ENCODE data around the gene TRIM28. TPM values are rescaled to one million over a fixed set of nuclear protein-coding genes. Genes with fewer than 3 reads are reported as not detected.
A peak's percentile ranks its signal among the peaks of the same experiment; 100 is the strongest.

TRIM28 gene
- total RNA-seq, 1 experiment from 2014 or later: 1,221 TPM

DNA sequence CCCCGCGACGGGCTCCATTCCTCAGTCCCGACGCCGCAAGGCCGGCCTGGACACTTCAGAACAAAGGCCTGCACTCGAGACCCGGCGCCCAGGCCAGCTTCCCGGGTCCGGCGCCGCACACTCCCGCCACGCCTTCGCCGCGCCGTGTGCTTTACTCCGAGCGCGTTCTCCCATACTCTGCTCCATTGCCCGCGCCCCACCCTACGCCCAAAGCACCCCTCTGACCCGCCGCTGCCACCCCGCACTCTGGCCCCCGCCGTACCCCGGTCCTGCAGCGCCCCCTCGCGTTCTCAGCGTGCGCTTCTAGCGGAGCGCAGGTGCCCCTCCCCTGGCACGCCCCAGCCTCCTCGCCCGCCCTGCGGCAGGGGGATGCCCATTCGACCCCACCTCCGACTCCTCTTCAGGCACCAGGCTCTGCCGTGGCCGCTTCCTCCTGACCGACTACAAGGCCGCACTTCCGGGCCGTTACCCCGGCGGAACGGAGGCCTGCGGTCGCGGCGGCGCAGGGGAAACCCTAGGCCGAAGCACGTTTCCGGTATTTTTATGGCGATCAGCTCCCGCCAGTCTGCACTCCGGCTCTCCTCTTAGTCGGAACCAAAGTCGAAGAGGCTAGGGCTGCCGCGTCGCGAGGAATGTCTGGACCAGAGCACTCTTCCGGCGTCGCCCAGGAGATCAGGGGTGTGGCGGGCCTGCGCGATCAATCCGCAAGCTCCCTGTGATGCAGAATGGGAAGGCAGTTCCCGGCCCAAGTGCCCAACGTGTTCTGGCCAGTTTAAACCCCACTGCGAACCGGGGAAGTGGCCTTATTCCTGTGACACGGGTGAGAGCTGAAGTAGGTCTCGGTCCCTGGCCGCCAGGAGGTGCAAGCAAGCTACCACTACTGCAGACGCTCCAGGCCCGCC lies 24.3 kb upstream of the TRIM28 start, which contains the start of gene ZBTB45 (continued):
- TF ChIP-seq, protein P1, sequence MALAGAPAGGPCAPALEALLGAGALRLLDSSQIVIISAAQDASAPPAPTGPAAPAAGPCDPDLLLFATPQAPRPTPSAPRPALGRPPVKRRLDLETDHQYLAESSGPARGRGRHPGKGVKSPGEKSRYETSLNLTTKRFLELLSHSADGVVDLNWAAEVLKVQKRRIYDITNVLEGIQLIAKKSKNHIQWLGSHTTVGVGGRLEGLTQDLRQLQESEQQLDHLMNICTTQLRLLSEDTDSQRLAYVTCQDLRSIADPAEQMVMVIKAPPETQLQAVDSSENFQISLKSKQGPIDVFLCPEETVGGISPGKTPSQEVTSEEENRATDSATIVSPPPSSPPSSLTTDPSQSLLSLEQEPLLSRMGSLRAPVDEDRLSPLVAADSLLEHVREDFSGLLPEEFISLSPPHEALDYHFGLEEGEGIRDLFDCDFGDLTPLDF (CRISPR knock-in tag; IDR thresholded peaks at IDR 0.05): peak; percentile 75
- TF ChIP-seq CREM (CRISPR knock-in tag; IDR thresholded peaks at IDR 0.05) (0 out of 2 replicates have a peak, but pooled peaks have one; percentile 75), ZNF263 (CRISPR knock-in tag; IDR thresholded peaks at IDR 0.05; ENCODE audit: low read depth) (0 out of 2 replicates have a peak, but pooled peaks have one; percentile 19), SMAD4 (CRISPR knock-in tag; IDR thresholded peaks at IDR 0.05) (0 out of 2 replicates have a peak, but pooled peaks have one; percentile 41), MLX (CRISPR knock-in tag; IDR thresholded peaks at IDR 0.05) (0 out of 2 replicates have a peak, but pooled peaks have one; percentile 30), ZMAT4 (CRISPR knock-in tag; IDR thresholded peaks at IDR 0.05) (0 out of 2 replicates have a peak, but pooled peaks have one; percentile 4), MAX (CRISPR knock-in tag; IDR thresholded peaks at IDR 0.05) (peak; percentile 86), USF2 (CRISPR knock-in tag; IDR thresholded peaks at IDR 0.05) (peak; percentile 52), NFYB (CRISPR knock-in tag; conservative IDR thresholded peaks at IDR 0.05; ENCODE audit: low read depth) (peak; percentile 26; the same call in 1 of the 2 replicates), ESRRA (CRISPR knock-in tag; IDR thresholded peaks at IDR 0.05; ENCODE audit: borderline replicate concordance) (0 out of 2 replicates have a peak, but pooled peaks have one; percentile 14), ATF1 (CRISPR knock-in tag; IDR thresholded peaks at IDR 0.05) (peak; percentile 89; the same call in 1 of the 2 replicates), ATF3 (CRISPR knock-in tag; conservative IDR thresholded peaks at IDR 0.05) (peak; percentile 70), MYBL2 (CRISPR knock-in tag; IDR thresholded peaks at IDR 0.05) (peak; percentile 62), GTF2I (CRISPR knock-in tag; conservative IDR thresholded peaks at IDR 0.05) (no peak; the same call in 1 of the 2 replicates), PREB (CRISPR knock-in tag; IDR thresholded peaks at IDR 0.05; ENCODE audit: borderline replicate concordance) (no peak), ZBTB21 (CRISPR knock-in tag; IDR thresholded peaks at IDR 0.05; ENCODE audit: borderline replicate concordance) (peak; percentile 56; the same call in 1 of the 2 replicates), HMGA2 (CRISPR knock-in tag; IDR thresholded peaks at IDR 0.05) (peak; percentile 46; the same call in 1 of the 2 replicates), ZNF281 (CRISPR knock-in tag; IDR thresholded peaks at IDR 0.05) (peak; percentile 92), TEAD1 (CRISPR knock-in tag; IDR thresholded peaks at IDR 0.05) (peak; percentile 88), CBFB (CRISPR knock-in tag; IDR thresholded peaks at IDR 0.05; ENCODE audit: low read depth) (peak; percentile 96; the same call in 1 of the 2 replicates), TCF7 (CRISPR knock-in tag; IDR thresholded peaks at IDR 0.05; ENCODE audit: low read depth) (peak; percentile 49; the same call in 1 of the 2 replicates), IRF2 (CRISPR knock-in tag; IDR thresholded peaks at IDR 0.05; ENCODE audit: borderline replicate concordance, low read depth) (no peak)
- TF ChIP-seq, protein P2, sequence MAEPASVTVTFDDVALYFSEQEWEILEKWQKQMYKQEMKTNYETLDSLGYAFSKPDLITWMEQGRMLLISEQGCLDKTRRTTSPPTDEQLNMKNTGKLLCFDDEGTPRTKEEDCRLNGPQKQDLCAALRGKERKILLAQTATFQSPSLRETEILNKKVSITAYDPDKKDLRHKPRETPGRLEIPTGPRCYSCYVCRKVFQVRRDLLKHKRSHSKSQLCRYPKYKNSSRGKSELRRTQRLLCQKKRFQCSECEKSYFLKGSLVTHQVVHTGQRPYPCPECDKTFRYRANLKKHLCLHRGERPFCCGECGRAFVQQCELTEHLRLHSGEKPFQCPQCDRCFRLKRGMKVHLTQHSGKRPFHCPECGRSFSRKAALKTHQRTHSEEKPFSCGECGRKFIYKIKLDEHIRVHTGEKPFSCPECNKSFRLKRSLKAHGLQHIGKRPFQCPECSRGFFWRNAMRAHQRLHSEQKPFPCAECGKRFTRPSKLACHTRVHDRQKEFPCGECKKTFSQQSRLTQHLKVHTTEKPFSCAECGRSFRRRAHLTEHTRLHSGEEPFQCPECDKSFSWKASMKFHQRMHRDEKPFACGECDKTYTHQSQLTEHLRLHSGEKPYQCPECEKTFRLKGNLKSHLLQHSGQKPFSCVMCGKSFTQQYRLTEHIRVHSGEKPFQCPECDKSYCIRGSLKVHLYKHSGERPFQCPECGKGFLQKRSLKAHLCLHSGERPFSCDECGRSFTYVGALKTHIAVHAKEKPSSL (CRISPR knock-in tag; conservative IDR thresholded peaks at IDR 0.05): no peak
- TF ChIP-seq, protein P3, sequence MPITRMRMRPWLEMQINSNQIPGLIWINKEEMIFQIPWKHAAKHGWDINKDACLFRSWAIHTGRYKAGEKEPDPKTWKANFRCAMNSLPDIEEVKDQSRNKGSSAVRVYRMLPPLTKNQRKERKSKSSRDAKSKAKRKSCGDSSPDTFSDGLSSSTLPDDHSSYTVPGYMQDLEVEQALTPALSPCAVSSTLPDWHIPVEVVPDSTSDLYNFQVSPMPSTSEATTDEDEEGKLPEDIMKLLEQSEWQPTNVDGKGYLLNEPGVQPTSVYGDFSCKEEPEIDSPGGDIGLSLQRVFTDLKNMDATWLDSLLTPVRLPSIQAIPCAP (CRISPR knock-in tag; IDR thresholded peaks at IDR 0.05): no peak
- TF ChIP-seq, protein P4, sequence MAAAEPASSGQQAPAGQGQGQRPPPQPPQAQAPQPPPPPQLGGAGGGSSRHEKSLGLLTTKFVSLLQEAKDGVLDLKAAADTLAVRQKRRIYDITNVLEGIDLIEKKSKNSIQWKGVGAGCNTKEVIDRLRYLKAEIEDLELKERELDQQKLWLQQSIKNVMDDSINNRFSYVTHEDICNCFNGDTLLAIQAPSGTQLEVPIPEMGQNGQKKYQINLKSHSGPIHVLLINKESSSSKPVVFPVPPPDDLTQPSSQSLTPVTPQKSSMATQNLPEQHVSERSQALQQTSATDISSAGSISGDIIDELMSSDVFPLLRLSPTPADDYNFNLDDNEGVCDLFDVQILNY (CRISPR knock-in tag; IDR thresholded peaks at IDR 0.05): peak; percentile 75; the same call in 1 of the 2 replicates
